ENCODE measurements around the gene NFS1. TPM values are rescaled to one million over a fixed set of nuclear protein-coding genes. Genes with fewer than 3 reads are reported as not detected.

Gene NFS1
- total and polyA plus RNA-seq, 2 of the 8 experiments (the other 6 are each of a cell fraction or from before 2014, with no cell fraction given), result 26.1 to 38.8 TPM

GRCh38 chr20:35711588-35712209 is 12.5 kb upstream of the NFS1 start:
- peaks cover 24 to 99% (median 79%) of the 10 kb centered on the region in 4 experiments for H3K36me3 ChIP-seq (ENCODE audit: control insufficient read depth in 2 of 4, insufficient read depth in 4 of 4, low read length in 3 of 4)
- H3K56ac ChIP-seq (replicated peaks; ENCODE audit: insufficient read length, low read depth, low read length), result no peak overlapping the region
- H2BK20ac ChIP-seq (ENCODE audit: low read length), result no peak overlapping the region
- no peak overlapping the region for H3K14ac ChIP-seq (ENCODE audit: insufficient read length)
- H3K27ac ChIP-seq (ENCODE audit: low read depth, low read length), result no peak overlapping the region
- no peak overlapping the region for H2BK5ac ChIP-seq (ENCODE audit: low read depth, low read length)
- no peak overlapping the region for H2AFZ ChIP-seq (ENCODE audit: low read length)
- H4K5ac ChIP-seq (ENCODE audit: insufficient read length, low read depth, low read length), result no peak overlapping the region
- no peaks in the 10 kb centered on the region for H3K4me1 ChIP-seq (replicated peaks in 1 of 4; ENCODE audit: control insufficient read depth in 3 of 4, insufficient read depth in 4 of 4, low read length in 3 of 4)
- H3K27me3 ChIP-seq (replicated peaks in 1 of 4; ENCODE audit: control insufficient read depth in 3 of 4, extremely low read depth in 1 of 4, insufficient read depth in 3 of 4, low read length in 3 of 4), result no peaks in the 10 kb centered on the region
- no peak overlapping the region for H3K4me3 ChIP-seq (ENCODE audit: extremely low read depth in 1 of 4, insufficient read depth in 2 of 4, low read depth in 3 of 4, low read length in 4 of 4)
- 87% methylated on average over 6 of the region's 6 CpGs; no CpG with 5 or more reads in 1 of the 2 experiments for WGBS, 2 experiments (ENCODE audit: extremely low coverage in 1 of 2, insufficient coverage in 1 of 2, insufficient read length in 1 of 2, insufficient replicate concordance in 2 of 2, low coverage in 1 of 2, low lambda C conversion rate in 2 of 2, missing lambda C conversion rate in 1 of 2)
- no peak overlapping the region for H4K8ac ChIP-seq (ENCODE audit: extremely low read depth, insufficient read depth, low read length)
- ChIA-PET POLR2A (ENCODE audit: partially characterized antibody) (interaction anchor here (40.1 to 45.3 kb wide), 2 partner anchors 6 to 19 kb away, joined by 2341 read pairs; partner anchors contain the start of genes NFS1, RBM39 and ROMO1), CTCF (ENCODE audit: partially characterized antibody) (interaction anchor here (0.7 to 1.4 kb wide), 4 partner anchors 10 to 498 kb away, joined by 3 to 4 read pairs (median 3); partner anchors contain the start of gene RBM39)
- H4K20me1 ChIP-seq (replicated peaks in 1 of 2; ENCODE audit: control insufficient read depth in 1 of 2, insufficient read depth in 2 of 2, low read length in 2 of 2), result peaks cover 6 to 7% of the 10 kb centered on the region in 2 experiments
- no peak overlapping the region for H3K4ac ChIP-seq (replicated peaks; ENCODE audit: insufficient read length, low read depth, low read length)
- FAIRE-seq, result no peak
- H3K9me3 ChIP-seq (ENCODE audit: insufficient read depth in 2 of 2, low read depth in 1 of 2, low read length in 1 of 2), result no peaks in the 10 kb centered on the region
- DNase-seq (ENCODE audit: low read depth in 1 of 2, low spot score in 2 of 2), result peak in 1 of 2 experiments; percentile 33
- H2AK5ac ChIP-seq (ENCODE audit: low read depth, low read length), result no peak overlapping the region
- H3K79me2 ChIP-seq (ENCODE audit: control insufficient read depth in 1 of 2, insufficient read depth in 2 of 2, low read length in 2 of 2), result peaks cover 0 to 55% of the 10 kb centered on the region in 2 experiments; a peak in 2 of 4 replicates
- no peak overlapping the region for H2BK12ac ChIP-seq (ENCODE audit: low read depth, low read length)
- H3K23me2 ChIP-seq (ENCODE audit: low read depth, low read length), result no peaks in the 10 kb centered on the region
- no peak overlapping the region for H4K91ac ChIP-seq (replicated peaks; ENCODE audit: insufficient read length, low read length)
- no peak overlapping the region for H3K23ac ChIP-seq (ENCODE audit: insufficient read length)
- H3K9ac ChIP-seq (replicated peaks in 1 of 4; ENCODE audit: extremely low read depth in 1 of 4, low read depth in 3 of 4, low read length in 3 of 4), result no peak overlapping the region
- no peak overlapping the region for H2BK15ac ChIP-seq (ENCODE audit: low read length)
- H3K4me2 ChIP-seq (ENCODE audit: insufficient read depth in 1 of 2, low read depth in 2 of 2, low read length in 2 of 2), result no peak overlapping the region
- H3K18ac ChIP-seq (ENCODE audit: extremely low read depth, low read length), result no peak overlapping the region
- no peak overlapping the region for H2BK120ac ChIP-seq (replicated peaks; ENCODE audit: low read depth, low read length)
- H3K79me1 ChIP-seq (ENCODE audit: low read depth, low read length), result 0 out of 2 replicates have a peak, but pooled peaks cover 3% of the 10 kb centered on the region
- TF ChIP-seq CHD1 (IDR thresholded peaks at IDR 0.05; ENCODE audit: low read depth, low read length) (no peak), POU5F1 (IDR thresholded peaks at IDR 0.05; ENCODE audit: low read depth, low read length) (no peak), ASH2L (IDR thresholded peaks at IDR 0.05; ENCODE audit: low read length) (no peak), RNF2 (IDR thresholded peaks at IDR 0.05; ENCODE audit: borderline replicate concordance, low read depth, low read length, missing control alignments, poor library complexity, severe bottlenecking) (no peak), SIX5 (IDR thresholded peaks at IDR 0.05; ENCODE audit: low read depth, low read length) (no peak), RXRA (IDR thresholded peaks at IDR 0.05; ENCODE audit: insufficient read depth, low read depth, low read length) (no peak), CHD2 (IDR thresholded peaks at IDR 0.05; ENCODE audit: low read length) (no peak), BRCA1 (IDR thresholded peaks at IDR 0.05; ENCODE audit: low read depth, low read length) (no peak), BACH1 (IDR thresholded peaks at IDR 0.05; ENCODE audit: low read length) (no peak), CTBP2 (IDR thresholded peaks at IDR 0.05; ENCODE audit: borderline replicate concordance, insufficient read depth, insufficient read length, low read length) (no peak), SP4 (IDR thresholded peaks at IDR 0.05; ENCODE audit: low read length) (no peak), KDM5A (IDR thresholded peaks at IDR 0.05; ENCODE audit: low read length) (no peak), POLR2A (IDR thresholded peaks at IDR 0.05; ENCODE audit: control extremely low read depth in 1 of 2, low read depth in 2 of 2, low read length in 2 of 2) (no peak)
- TF ChIP-seq, protein P1, sequence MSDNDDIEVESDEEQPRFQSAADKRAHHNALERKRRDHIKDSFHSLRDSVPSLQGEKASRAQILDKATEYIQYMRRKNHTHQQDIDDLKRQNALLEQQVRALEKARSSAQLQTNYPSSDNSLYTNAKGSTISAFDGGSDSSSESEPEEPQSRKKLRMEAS (IDR thresholded peaks at IDR 0.05), result no peak
